Inflammatory macrophage treated with lipopolysaccharide for 1 hour (primary cell): ENCODE measurements around the gene TAP2.
A peak's percentile ranks its signal among the peaks of the same experiment; 100 is the strongest.

Experiments
- DNase-seq, 2 donors: peaks; one replicate each; pipeline ENCODE4 v3.0.0-alpha.2; 2020 to 2022

Gene TAP2

GRCh38 chr6:32853541-32854375 lies 15.2 kb upstream of the TAP2 start, which contains the start of the genes PSMB9 and TAP1:
PSMB9 (plus strand) TSS chr6:32854192; CDS start chr6:32854230, 38 bp downstream.
TAP1 (minus strand) TSS chr6:32853704; CDS start chr6:32853636, 68 bp downstream.
- DNase-seq = peak; percentile 96 to 97

DNA sequence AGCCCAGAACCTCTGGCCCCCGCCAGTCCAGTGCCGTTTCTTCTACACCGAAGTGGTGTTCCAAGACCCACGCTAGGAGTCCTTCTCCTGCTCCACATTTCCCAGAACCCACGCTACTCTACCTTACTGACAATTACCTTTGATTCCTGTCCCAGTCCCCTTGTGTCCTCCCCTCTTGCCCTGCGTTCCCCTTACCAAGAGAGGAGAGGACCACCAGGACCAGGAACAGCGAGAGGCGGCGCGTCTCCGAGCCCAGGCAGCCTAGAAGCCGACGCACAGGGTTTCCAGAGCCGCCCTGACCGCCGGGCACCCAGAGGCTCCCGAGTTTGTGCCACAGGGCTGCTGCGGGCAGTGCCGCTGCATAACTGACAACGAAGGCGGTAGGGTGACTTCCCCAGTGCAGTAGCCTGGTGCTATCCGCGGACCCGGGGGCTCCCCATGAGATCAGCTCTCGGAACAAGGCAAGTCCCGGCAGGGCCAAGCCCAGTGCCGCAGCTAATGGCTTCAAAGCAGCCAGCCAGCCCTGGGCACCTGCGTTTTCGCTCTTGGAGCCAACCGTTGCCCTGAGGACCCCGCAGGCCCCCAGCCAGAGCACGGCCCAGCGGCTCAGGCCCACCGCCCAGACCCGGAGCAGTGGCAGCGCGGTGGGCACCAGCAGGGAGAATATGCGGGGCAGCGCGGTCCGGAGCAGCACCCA lies 14.5 kb upstream of the TAP2 start:
- DNase-seq = peak; percentile 73 to 84

DNA sequence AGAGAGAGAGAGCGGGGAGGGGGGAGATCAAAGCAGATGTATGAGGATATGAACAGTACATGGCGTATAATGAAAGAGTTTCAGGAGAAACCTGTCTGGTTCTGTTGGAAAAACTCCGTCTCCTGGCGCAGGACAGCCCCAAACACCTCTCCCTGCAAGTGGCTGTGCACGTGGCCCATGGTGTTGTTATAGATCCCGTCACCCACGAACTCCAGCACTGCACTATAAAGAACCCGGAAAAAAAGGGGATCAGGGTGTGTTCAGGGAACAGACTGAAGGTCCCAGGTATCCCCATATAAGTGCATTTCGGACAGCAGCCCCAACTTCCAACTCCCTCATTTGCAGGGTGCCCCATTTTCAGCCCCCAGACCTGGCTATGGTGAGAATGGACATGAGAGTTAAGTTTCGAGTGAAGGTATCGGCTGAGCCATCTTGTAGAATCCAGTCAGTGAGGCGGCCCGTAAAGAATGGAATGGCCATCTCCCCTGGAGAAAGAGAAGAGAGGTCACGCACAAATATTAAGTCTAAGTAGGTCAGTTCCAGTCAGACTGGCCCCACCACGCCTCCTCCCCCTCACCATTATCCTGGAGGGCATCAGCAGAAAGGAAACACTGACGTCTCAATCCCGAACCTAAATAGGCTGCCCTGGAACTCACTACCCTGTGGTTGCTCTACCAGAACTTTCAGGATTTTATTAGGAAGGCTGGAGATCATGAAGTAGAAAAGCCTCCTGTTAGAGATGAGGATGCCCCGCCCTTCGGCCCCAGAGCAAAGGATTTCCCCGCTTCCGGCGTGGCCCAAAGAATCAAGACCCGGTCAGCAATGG lies 13.7 kb upstream of the TAP2 start:
- DNase-seq = no peak

DNA sequence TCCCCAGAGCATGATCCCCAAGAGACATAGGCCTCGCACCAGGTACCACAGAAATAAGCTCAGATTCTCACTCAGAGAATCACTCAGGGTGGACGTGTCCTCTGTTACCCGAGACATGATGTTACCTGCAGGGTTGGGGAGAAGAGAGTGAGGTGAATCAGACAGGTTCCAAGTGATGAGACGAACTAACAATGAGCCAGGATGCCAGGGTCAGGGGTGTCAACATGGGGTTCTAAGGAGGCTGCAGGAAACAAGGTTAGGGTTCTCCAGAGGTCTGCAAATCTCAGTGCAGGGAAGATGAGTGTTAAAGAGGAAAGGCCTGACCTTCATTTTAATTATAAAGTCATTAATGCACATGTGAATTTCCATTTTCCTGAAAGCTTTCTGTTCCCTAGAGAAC lies 12.5 kb upstream of the TAP2 start:
- no peak for DNase-seq

DNA sequence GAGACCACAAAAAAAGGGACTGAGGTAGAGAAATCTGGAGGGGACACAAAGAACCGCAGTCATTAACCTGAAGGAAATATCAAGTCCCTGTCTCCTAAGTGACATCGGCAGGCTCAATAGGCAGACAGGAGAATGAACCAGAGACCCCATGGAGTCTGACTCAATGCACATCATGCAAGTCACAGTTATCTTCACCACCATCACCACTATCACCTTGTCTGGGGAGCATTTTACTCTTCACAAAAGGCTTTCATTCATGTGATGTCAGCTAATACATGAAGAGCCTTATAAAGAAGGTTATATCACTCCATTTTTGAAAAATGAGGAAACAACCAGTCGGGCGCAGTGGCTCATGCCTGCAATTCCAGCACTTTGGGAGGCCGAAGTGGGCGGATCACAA lies 10.6 kb upstream of the TAP2 start:
- no peak for DNase-seq

DNA sequence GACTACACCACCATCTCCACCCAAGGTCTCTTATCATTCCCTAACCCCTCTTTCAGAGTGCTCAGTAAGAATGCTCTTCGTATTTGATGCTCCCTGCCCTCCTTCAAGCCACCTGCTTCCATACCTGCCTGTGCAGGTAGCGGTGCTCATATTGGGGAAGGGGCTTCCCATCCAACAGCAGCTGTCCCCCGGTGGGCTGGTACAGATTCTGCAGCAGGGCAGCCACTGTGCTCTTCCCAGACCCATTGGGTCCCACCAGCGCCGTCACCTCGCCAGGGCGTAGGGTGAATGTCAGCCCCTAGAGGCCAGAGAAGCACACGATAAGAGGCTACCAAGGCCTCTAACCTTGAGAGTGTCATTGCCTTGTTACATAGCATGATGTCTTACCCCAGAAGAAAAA lies 9.3 kb upstream of the TAP2 start:
- no peak for DNase-seq

GRCh38 chr6:32847004-32847403 lies 8.5 kb upstream of the TAP2 start:
- no peak for DNase-seq

- DNase-seq = peak in 1 of 2 donors; percentile 34
Measured at GRCh38 chr6:32845384-32845884, 6.9 kb upstream of the TAP2 start.

DNA sequence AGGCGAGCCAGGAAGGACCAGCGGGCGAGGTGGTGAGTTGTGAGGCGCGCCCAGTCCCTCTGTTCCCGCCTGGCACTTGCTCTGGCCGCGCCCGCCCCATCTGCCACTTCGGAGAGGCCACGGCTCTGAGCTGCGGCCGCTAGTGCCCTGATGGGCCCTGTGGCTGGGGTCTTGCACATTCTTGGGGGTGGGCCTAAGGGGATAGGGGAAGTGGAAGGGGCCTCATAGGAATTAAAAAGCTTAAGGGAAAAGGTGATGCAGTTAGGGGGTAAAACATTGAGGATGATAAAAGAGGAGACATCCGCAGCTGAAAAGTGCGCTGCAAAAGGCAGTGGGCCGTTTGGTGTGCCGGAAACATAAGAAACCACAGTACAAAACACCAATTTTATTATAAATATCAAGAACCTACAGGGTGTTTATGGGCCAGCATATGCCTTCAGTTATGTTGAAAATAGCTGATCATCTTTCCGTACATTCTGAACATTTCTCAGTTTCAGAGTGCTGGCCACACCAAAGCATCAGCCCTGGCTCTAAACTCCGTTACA lies 6.4 kb upstream of the TAP2 start:
- no peak for DNase-seq

DNA sequence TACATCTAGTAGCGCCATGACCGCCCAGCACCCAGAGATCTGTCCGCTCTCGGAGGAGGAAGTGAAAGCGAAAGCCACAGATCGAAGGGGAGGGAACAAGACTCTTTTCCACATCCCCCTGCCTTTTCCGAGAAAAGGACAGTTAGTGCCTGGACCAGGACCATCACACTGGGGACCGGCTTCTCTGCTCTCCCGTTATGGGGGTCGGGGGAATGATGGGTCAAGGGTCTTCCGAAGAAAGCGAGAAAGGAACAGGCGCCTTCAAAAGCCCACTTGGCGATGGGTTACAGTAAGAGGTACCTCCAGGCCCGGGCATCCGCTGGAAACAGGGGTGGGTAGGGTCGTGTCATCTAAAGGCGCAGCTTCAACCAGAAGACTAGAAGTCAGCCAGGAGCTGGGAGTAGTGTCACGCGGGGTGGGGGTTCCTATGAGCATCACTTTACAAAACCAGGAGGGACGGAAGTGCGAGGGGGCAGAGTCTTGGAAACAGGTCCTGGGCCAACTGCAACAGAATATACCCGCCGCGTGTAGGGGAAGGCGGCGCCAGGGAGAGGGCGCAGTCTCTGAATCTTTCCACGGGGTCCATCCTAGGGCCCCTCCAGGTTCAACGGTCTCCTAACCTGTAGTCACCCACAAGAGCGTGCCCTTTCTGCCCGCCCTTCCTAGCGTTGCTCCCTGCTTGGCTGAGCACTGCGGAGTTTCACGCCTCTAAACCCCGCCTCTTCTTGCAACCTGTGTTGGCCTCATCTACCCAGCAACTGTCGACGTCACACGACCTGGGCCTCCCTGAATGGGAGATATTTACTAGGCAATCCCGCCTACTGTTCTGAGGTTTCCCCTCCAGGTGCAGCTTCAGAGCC lies 5.7 kb upstream of the TAP2 start, which contains the start of gene PSMB8:
Gene PSMB8, minus strand, starts transcription at position 69 of the 860 bp plus-strand sequence. Its CDS starts 51 bp downstream, at position 18.
- peak; percentile 92 to 99 for DNase-seq

- no peak for DNase-seq
Measured at GRCh38 chr6:32843331-32843978, 4.9 kb upstream of the TAP2 start.

DNA sequence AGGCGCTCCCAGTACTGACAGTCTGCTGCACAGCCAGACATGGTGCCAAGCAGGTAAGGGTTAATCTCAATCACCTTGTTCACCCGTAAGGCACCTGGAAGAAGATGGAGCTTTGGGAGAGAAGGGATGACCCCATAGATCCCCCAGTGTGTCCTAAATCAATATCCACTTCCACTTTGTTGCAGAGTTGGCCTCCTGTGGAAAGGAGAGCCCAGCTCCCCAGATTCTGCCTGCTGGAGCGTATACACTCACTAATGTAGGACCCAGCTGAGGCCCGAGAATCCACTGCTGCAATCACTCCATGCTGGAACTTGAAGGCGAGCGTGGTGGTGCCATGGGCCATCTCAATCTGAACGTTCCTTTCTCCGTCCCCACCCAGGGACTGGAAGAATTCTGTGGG lies 4.2 kb upstream of the TAP2 start:
- no peak for DNase-seq

DNA sequence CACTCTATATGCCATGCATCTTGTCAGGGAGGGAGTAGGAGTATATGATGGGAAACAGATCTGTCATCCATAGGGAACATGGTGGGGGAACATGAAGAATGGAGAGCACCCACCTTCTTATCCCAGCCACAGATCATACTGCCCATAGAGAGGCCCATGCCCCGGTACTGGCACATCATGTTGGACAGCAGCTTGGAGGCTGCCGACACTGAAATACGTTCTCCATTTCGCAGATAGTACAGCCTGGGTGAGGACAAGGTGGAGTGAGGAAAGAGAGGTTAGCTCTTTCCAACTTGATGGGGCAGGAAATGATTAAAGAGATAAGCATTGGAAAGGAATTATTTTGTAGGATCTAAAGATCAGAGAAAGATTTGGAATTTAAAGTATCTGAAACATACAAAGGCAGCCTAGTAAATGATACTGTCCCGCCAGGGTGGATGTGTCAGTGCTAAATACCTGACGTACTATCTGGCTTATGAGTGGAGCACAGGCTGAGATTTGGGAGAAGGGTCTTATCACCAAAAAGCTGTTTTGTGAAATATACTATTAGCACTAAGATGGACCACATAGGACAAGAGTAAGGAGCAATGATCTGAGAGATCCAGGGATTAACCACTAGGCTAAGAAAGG lies 3.6 kb upstream of the TAP2 start:
- no peak for DNase-seq

DNA sequence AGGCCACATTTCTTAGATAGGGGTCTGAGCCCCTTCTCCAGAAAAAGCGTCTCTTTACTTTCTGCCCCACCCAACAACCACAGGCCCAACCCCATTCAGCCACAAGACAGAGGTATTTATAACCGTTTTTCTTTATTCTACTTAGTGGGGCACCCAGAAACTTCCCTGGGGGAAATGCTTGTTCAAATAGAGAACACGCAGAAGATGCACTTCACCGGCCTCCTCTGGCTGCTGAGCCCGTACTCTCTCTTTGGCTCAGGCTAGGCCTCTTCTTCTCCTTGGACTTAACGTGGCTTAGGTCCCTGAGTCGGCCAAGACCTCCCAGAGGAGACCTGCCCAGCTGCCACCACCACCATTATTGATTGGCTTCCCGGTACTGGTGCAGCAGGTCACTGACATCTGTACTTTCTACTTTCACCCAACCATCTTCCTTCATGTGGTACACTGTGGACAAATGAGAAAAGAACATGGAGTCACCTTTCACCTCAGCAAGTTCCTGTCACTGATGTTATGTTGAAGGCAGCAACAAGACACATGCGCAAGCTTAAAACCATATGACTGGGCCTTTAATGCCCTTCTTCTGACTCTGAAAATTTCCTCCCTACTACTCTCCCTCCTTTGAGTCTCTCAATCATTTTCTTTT lies 2.2 kb upstream of the TAP2 start:
- DNase-seq = no peak

DNA sequence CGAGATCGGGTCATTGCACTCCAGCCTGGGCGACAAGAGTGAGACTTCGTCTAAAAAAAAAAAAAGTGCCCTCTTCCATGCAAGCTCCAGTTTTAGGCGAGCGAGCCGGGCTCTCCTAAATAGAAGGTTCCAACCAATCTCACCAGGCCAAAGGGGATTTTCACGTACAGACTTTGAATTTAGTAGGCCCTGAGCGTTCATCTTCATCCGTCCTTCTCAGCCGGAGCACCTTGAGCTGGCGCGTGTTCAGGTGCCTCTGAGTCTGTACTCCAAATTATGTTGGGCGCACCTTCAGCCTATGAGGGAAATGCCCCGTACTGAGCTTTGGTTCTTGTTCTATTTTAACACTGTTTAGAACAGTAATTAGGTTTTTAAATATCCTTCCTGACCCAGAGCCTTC lies 817 bp upstream of the TAP2 start:
- DNase-seq = no peak

GRCh38 chr6:32837651-32838113 lies 857 bp downstream of the TAP2 start:
- DNase-seq = no peak

- no peak for DNase-seq
Measured at GRCh38 chr6:32836873-32837272, 1.7 kb downstream of the TAP2 start.

DNA sequence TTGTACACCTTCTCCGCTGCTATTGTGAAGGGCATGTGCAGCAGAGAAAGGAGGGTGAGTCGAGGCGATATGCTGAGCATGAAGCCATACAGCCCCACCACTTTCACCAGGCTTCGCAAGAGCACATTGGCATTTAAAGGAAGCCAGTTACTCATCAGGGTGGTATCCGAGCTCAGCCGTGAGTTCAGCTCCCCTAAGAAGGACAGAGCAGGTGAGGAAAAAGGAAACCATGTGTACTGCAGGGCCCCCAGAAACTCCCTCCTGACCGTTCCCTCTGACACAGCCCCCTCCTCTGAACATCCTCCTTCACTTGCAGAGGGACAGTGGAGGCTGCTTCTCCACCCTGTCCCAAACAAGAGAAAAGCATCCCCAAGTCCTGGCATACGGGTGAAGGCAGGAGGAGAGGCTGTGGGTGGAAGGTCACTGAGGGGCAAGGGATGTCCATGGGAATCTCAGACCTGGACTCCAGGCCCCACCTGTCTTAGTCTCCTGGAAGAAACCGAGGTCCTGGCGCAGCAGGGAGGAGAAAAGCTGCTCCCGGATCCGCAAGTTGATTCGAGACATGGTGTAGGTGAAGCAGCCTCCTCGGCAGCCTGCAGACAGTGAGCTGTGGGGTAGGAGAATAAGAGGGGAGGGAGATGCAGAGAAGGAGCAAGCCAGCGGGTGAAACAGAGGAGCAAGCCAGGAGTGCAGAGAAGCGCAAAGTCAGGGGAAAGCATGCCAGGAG lies 3.2 kb downstream of the TAP2 start:
- no peak for DNase-seq

- DNase-seq = peak; percentile 26 to 82
Measured at GRCh38 chr6:32833664-32834063, 4.9 kb downstream of the TAP2 start.
